ENCODE data around the gene UBE2V1. TPM values are rescaled to one million over a fixed set of nuclear protein-coding genes. Genes with fewer than 3 reads are reported as not detected.

UBE2V1 gene
- total RNA-seq, 2 experiments from 2014 or later = 115 to 140 TPM

- Histone ChIP-seq H3K4me3 (ENCODE audit: low read length) (no peak overlapping the region), H3K4me1 (ENCODE audit: insufficient read depth, low read length) (peaks cover 3% of the 10 kb centered on the region), H3K27me3 (ENCODE audit: control insufficient read depth in 1 of 2, insufficient read depth in 2 of 2, low read length in 2 of 2) (no peaks in the 10 kb centered on the region), H3K9me3 (ENCODE audit: control insufficient read depth in 1 of 2, insufficient read depth in 1 of 2, low read length in 2 of 2) (no peaks in the 10 kb centered on the region), H3K36me3 (ENCODE audit: insufficient read depth, low read length) (peaks cover 43% of the 10 kb centered on the region), H3K27ac (ENCODE audit: low read depth in 1 of 2, low read length in 2 of 2) (no peak overlapping the region)
- ChIA-PET POLR2A (interaction anchor here (0.7 kb wide), 1 partner anchor 806 kb away, joined by 3 read pairs; no protein-coding TSS in a partner anchor), CTCF (interaction anchor here (7.5 kb wide), 1 partner anchor 47 kb away, joined by 174 read pairs; no protein-coding TSS in a partner anchor)
- Mint-ChIP-seq H3K4me1 (ENCODE audit: low read depth) (peaks cover 8% of the 10 kb centered on the region), H3K4me3 (no peak overlapping the region), H3K36me3 (ENCODE audit: low read depth) (peaks cover 55% of the 10 kb centered on the region), H3K9me3 (no peaks in the 10 kb centered on the region), H3K27ac (no peak overlapping the region), H3K27me3 (no peaks in the 10 kb centered on the region)
- TF ChIP-seq CTCF (IDR thresholded peaks at IDR 0.05) = no peak
- DNase-seq (no peak), ATAC-seq (ENCODE audit: poor library complexity) (no peak)
- intact Hi-C loops (cut with DNase I, micrococcal nuclease) = no loop called here
Observed at GRCh38 chr20:50123418-50123817, 10.5 kb upstream of the UBE2V1 start.

GRCh38 chr20:50122763-50123162 lies 9.8 kb upstream of the UBE2V1 start:
- no peaks in the 10 kb centered on the region for H3K27me3 ChIP-seq (ENCODE audit: control insufficient read depth in 1 of 2, insufficient read depth in 2 of 2, low read length in 2 of 2)
- peaks cover 8% of the 10 kb centered on the region for H3K4me1 Mint-ChIP-seq (ENCODE audit: low read depth)
- peaks cover 48% of the 10 kb centered on the region for H3K36me3 Mint-ChIP-seq (ENCODE audit: low read depth)
- H3K4me3 Mint-ChIP-seq = no peak overlapping the region
- H3K9me3 Mint-ChIP-seq = no peaks in the 10 kb centered on the region
- H3K27ac ChIP-seq (ENCODE audit: low read depth in 1 of 2, low read length in 2 of 2) = no peak overlapping the region
- ATAC-seq (ENCODE audit: poor library complexity) (no peak), DNase-seq (no peak)
- intact Hi-C loops (cut with DNase I, micrococcal nuclease) = no loop called here
- peaks cover 37% of the 10 kb centered on the region for H3K36me3 ChIP-seq (ENCODE audit: insufficient read depth, low read length)
- H3K4me1 ChIP-seq (ENCODE audit: insufficient read depth, low read length) = peaks cover 3% of the 10 kb centered on the region
- no peak overlapping the region for H3K4me3 ChIP-seq (ENCODE audit: low read length)
- H3K27ac Mint-ChIP-seq = no peak overlapping the region
- TF ChIP-seq CTCF (IDR thresholded peaks at IDR 0.05) = no peak
- CTCF ChIA-PET = interaction anchor here (0.7 to 7.5 kb wide), 2 partner anchors 47 to 356 kb away, joined by 3 to 174 read pairs; no protein-coding TSS in a partner anchor
- POLR2A ChIA-PET = interaction anchor here (0.7 kb wide), 1 partner anchor 807 kb away, joined by 3 read pairs; no protein-coding TSS in a partner anchor
- no peaks in the 10 kb centered on the region for H3K27me3 Mint-ChIP-seq
- no peaks in the 10 kb centered on the region for H3K9me3 ChIP-seq (ENCODE audit: control insufficient read depth in 1 of 2, insufficient read depth in 1 of 2, low read length in 2 of 2)

- no peak for TF ChIP-seq CTCF (IDR thresholded peaks at IDR 0.05)
- no peak overlapping the region for H3K4me3 ChIP-seq (ENCODE audit: low read length)
- no peaks in the 10 kb centered on the region for H3K9me3 ChIP-seq (ENCODE audit: control insufficient read depth in 1 of 2, insufficient read depth in 1 of 2, low read length in 2 of 2)
- no peak for ATAC-seq (ENCODE audit: poor library complexity)
- Mint-ChIP-seq H3K36me3 (ENCODE audit: low read depth) (peaks cover 39% of the 10 kb centered on the region), H3K4me1 (ENCODE audit: low read depth) (peaks cover 8% of the 10 kb centered on the region), H3K27me3 (no peaks in the 10 kb centered on the region), H3K9me3 (no peaks in the 10 kb centered on the region), H3K4me3 (no peak overlapping the region), H3K27ac (no peak overlapping the region)
- peaks cover 30% of the 10 kb centered on the region for H3K36me3 ChIP-seq (ENCODE audit: insufficient read depth, low read length)
- POLR2A ChIA-PET = interaction anchor here (0.9 to 1.0 kb wide), 2 partner anchors 28 to 32 kb away, joined by 3 to 6 read pairs; partner anchors contain the start of gene PEDS1
- no peak overlapping the region for H3K27ac ChIP-seq (ENCODE audit: low read depth in 1 of 2, low read length in 2 of 2)
- CTCF ChIA-PET = interaction anchor here (0.7 to 7.5 kb wide), 6 partner anchors 31 to 356 kb away, joined by 3 to 174 read pairs (median 26); partner anchors contain the start of gene PEDS1
- DNase-seq = no peak
- H3K27me3 ChIP-seq (ENCODE audit: control insufficient read depth in 1 of 2, insufficient read depth in 2 of 2, low read length in 2 of 2) = no peaks in the 10 kb centered on the region
- intact Hi-C loops (cut with DNase I, micrococcal nuclease) = loop anchor here (1.0 kb wide), 2 partner anchors 47 to 57 kb away; no protein-coding TSS in a partner anchor
- peaks cover 3% of the 10 kb centered on the region for H3K4me1 ChIP-seq (ENCODE audit: insufficient read depth, low read length)
Observed at GRCh38 chr20:50121858-50122271, 8.9 kb upstream of the UBE2V1 start.

All from CD4-positive, alpha-beta T cell (primary cell).